Right lobe of liver (tissue), 4 donors: ENCODE results near the gene INAFM2.

Experiments used
- POLR2A ChIP-seq: fragments of 450-650 bp; IDR thresholded peaks from one replicate; pipeline ENCODE4 v1.6.1; 2017; ENCODE audit warnings: antibody characterized with exemption, mild to moderate bottlenecking
- TF ChIP-seq, protein P1 (sequence below), 4 donors: fragments of 200-600 bp in 3 of 4; fragments of 450-650 bp in 1 of 4; IDR thresholded peaks; one replicate each; pipeline versions ENCODE4 v1.5.1 to v1.8.0; 2016 to 2022; ENCODE audit warnings: antibody characterized with exemption in 4 of 4, mild to moderate bottlenecking in 2 of 4
- donor health status: DM: no; HTN: no; CAD: no.
- donor health status: DM: no; HTN: no; CAD: no.
- donor health status: DM: no; HTN: yes; CAD: no.

DNA sequence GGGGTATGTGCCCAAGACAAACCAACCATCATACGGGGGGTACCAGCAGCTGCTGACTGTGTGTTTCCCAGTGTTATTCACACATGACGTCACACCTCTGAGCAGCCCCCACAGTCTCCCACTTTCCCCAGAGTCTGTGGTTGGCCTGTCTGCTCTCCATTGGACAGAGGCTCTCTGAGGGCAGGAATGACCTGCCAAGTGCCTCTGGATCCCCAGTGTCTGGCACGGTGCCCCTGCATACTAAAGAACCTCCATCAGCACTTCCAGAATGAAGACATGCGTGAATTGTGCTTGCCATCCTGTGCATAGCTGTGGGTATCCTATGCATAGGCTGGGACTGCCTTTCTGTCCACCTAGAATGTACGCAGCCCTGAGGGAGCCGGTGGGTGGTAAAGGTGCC is 20.7 kb downstream of the INAFM2 start:
- TF ChIP-seq, protein P1, sequence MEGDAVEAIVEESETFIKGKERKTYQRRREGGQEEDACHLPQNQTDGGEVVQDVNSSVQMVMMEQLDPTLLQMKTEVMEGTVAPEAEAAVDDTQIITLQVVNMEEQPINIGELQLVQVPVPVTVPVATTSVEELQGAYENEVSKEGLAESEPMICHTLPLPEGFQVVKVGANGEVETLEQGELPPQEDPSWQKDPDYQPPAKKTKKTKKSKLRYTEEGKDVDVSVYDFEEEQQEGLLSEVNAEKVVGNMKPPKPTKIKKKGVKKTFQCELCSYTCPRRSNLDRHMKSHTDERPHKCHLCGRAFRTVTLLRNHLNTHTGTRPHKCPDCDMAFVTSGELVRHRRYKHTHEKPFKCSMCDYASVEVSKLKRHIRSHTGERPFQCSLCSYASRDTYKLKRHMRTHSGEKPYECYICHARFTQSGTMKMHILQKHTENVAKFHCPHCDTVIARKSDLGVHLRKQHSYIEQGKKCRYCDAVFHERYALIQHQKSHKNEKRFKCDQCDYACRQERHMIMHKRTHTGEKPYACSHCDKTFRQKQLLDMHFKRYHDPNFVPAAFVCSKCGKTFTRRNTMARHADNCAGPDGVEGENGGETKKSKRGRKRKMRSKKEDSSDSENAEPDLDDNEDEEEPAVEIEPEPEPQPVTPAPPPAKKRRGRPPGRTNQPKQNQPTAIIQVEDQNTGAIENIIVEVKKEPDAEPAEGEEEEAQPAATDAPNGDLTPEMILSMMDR (IDR thresholded peaks at IDR 0.05): no peak
- no peak for TF ChIP-seq POLR2A
